H1 (cell line): Measurements from ENCODE around the gene GALNTL6. TPM values are rescaled to one million over a fixed set of nuclear protein-coding genes. Genes with fewer than 3 reads are reported as not detected.
"Not testable (repeated sequence)": the region's sequence is repeated elsewhere in the genome, so short reads cannot be mapped to it uniquely, and the experiment has no call there.

ENCODE experiments used
- CTCF ChIA-PET: fragments of 300-600 bp; sonication (Branson Sonifier 250); formaldehyde crosslinking; loops from one replicate; lab custom pipeline; 2021; ENCODE audit not compliant: partially characterized antibody; lab: Charles Lee
- POLR2A ChIA-PET: fragments of 300-600 bp; sonication (Branson Sonifier 250); formaldehyde crosslinking; loops from one replicate; lab custom pipeline; 2021; ENCODE audit warnings: inconsistent platforms; ENCODE audit not compliant: partially characterized antibody; lab: Charles Lee
- DNase-seq, 2 experiments: peaks; one replicate each; pipeline versions ENCODE4 v3.0.0 to v3.0.0-alpha.2; 2010 to 2022; ENCODE audit warnings: low spot score in 2 of 2, low read depth in 1 of 2, mixed read lengths in 1 of 2
- FAIRE-seq: peaks from 2 replicates; lab custom pipeline; 2011; peaks lifted over from hg19 to GRCh38; lab: Jason Lieb, UNC
- H2AFZ ChIP-seq: 2 replicates; pipeline ENCODE4 v1.8.1; 2012; ENCODE audit warnings: low read length, inconsistent platforms
- H2AK5ac ChIP-seq: 2 replicates; pipeline ENCODE4 v1.6.1; 2013; ENCODE audit warnings: low read depth, low read length
- H2BK120ac ChIP-seq: replicated peaks from 2 replicates; pipeline ENCODE3; 2013; ENCODE audit warnings: low read depth, low read length, inconsistent platforms
- H2BK12ac ChIP-seq: 2 replicates; pipeline ENCODE4 v1.6.1; 2013; ENCODE audit warnings: low read depth, low read length
- H2BK15ac ChIP-seq: 2 replicates; pipeline ENCODE4 v1.6.1; 2013; ENCODE audit warnings: low read length
- H2BK20ac ChIP-seq: 2 replicates; pipeline ENCODE4 v1.6.1; 2013; ENCODE audit warnings: low read length
- H2BK5ac ChIP-seq: 2 replicates; pipeline ENCODE4 v1.6.1; 2013; ENCODE audit warnings: low read depth, low read length
- H3K14ac ChIP-seq: 2 replicates; pipeline ENCODE4 v1.6.1; 2013; ENCODE audit warnings: inconsistent platforms; ENCODE audit not compliant: insufficient read length
- H3K18ac ChIP-seq: 2 replicates; pipeline ENCODE4 v1.6.1; 2013; ENCODE audit warnings: low read length; ENCODE audit errors: extremely low read depth
- H3K23ac ChIP-seq: 2 replicates; pipeline ENCODE4 v1.6.1; 2013; ENCODE audit warnings: inconsistent platforms; ENCODE audit not compliant: insufficient read length
- H3K23me2 ChIP-seq: 2 replicates; pipeline ENCODE4 v1.6.1; 2013; ENCODE audit warnings: low read depth, low read length
- H3K27ac ChIP-seq: 2 replicates; pipeline ENCODE4 v1.6.1; 2011; ENCODE audit warnings: low read depth, low read length, inconsistent platforms
- H3K27me3 ChIP-seq, 4 experiments: replicated peaks in 1 of 4; 1 replicate in 1 of 4; 2 replicates in 3 of 4; pipeline versions ENCODE4 v1.6.1 to v1.8.1; 2011 to 2013; ENCODE audit warnings: low read length in 3 of 4, mild to moderate bottlenecking in 3 of 4, inconsistent platforms in 2 of 4, mixed read lengths in 2 of 4, moderate library complexity in 1 of 4; ENCODE audit not compliant: control insufficient read depth in 3 of 4, insufficient read depth in 3 of 4; ENCODE audit errors: extremely low read depth in 1 of 4
- H3K36me3 ChIP-seq, 4 experiments: 2 replicates each; pipeline versions ENCODE4 v1.6.1 to v1.8.1; 2011 to 2013; ENCODE audit warnings: mild to moderate bottlenecking in 4 of 4, low read length in 3 of 4, moderate library complexity in 2 of 4, control low read depth in 1 of 4, inconsistent platforms in 1 of 4; ENCODE audit not compliant: insufficient read depth in 4 of 4, control insufficient read depth in 2 of 4
- H3K4ac ChIP-seq: replicated peaks from 2 replicates; pipeline ENCODE3; 2013; ENCODE audit warnings: low read length, low read depth, mixed read lengths, inconsistent platforms; ENCODE audit not compliant: insufficient read length
- H3K4me1 ChIP-seq, 4 experiments: replicated peaks in 1 of 4; 1 replicate in 1 of 4; 2 replicates in 3 of 4; pipeline versions ENCODE4 v1.6.1 to v1.8.1; 2011 to 2013; ENCODE audit warnings: low read length in 3 of 4, inconsistent platforms in 2 of 4, mixed read lengths in 1 of 4; ENCODE audit not compliant: insufficient read depth in 4 of 4, control insufficient read depth in 3 of 4
- H3K4me2 ChIP-seq, 2 experiments: 2 replicates each; pipeline versions ENCODE4 v1.6.1 to v1.8.1; 2011 to 2013; ENCODE audit warnings: low read depth in 2 of 2, low read length in 2 of 2, control low read depth in 1 of 2, inconsistent platforms in 1 of 2, mild to moderate bottlenecking in 1 of 2; ENCODE audit not compliant: insufficient read depth in 1 of 2
- H3K4me3 ChIP-seq, 4 experiments: fragments of 200-600, 300-600 bp in 1 of 4; sonication (generic), shearing (Covaris generic), sonication (Bioruptor Twin) in 1 of 4; 2 replicates each; pipeline versions ENCODE4 v1.5.1 to v1.8.1; 2011 to 2016; ENCODE audit warnings: low read length in 4 of 4, low read depth in 3 of 4, control low read depth in 2 of 4, inconsistent platforms in 2 of 4, mild to moderate bottlenecking in 2 of 4, mixed read lengths in 1 of 4, moderate library complexity in 1 of 4; ENCODE audit not compliant: insufficient read depth in 2 of 4; ENCODE audit errors: extremely low read depth in 1 of 4
- H3K56ac ChIP-seq: replicated peaks from 2 replicates; pipeline ENCODE3; 2013; ENCODE audit warnings: low read depth, mild to moderate bottlenecking, mixed read lengths, low read length, inconsistent platforms; ENCODE audit not compliant: insufficient read length
- H3K79me1 ChIP-seq: 2 replicates; pipeline ENCODE4 v1.6.1; 2013; ENCODE audit warnings: low read depth, low read length, control low read depth
- H3K79me2 ChIP-seq, 2 experiments: 2 replicates each; pipeline versions ENCODE4 v1.6.1 to v1.8.1; 2012 to 2013; ENCODE audit warnings: low read length in 2 of 2, mild to moderate bottlenecking in 2 of 2, inconsistent platforms in 1 of 2; ENCODE audit not compliant: insufficient read depth in 2 of 2, control insufficient read depth in 1 of 2
- H3K9ac ChIP-seq, 4 experiments: replicated peaks in 1 of 4; 1 replicate in 1 of 4; 2 replicates in 3 of 4; pipeline versions ENCODE4 v1.6.1 to v1.8.1; 2011 to 2013; ENCODE audit warnings: low read depth in 3 of 4, low read length in 3 of 4, control low read depth in 2 of 4, mild to moderate bottlenecking in 2 of 4, moderate library complexity in 2 of 4, inconsistent platforms in 1 of 4; ENCODE audit errors: extremely low read depth in 1 of 4
- H3K9me3 ChIP-seq, 2 experiments: 2 replicates each; pipeline versions ENCODE4 v1.6.1 to v1.8.1; 2012 to 2013; ENCODE audit warnings: mild to moderate bottlenecking in 2 of 2, moderate library complexity in 2 of 2, control low read depth in 1 of 2, inconsistent platforms in 1 of 2, low read depth in 1 of 2, low read length in 1 of 2, mixed read lengths in 1 of 2; ENCODE audit not compliant: insufficient read depth in 2 of 2
- H4K20me1 ChIP-seq, 2 experiments: replicated peaks in 1 of 2; 2 replicates each; pipeline versions ENCODE3 to v1.8.1; 2011 to 2013; ENCODE audit warnings: inconsistent platforms in 2 of 2, low read length in 2 of 2, mild to moderate bottlenecking in 1 of 2; ENCODE audit not compliant: insufficient read depth in 2 of 2, control insufficient read depth in 1 of 2
- H4K5ac ChIP-seq: 2 replicates; pipeline ENCODE4 v1.6.1; 2013; ENCODE audit warnings: low read length, low read depth, mixed read lengths, inconsistent platforms; ENCODE audit not compliant: insufficient read length
- H4K8ac ChIP-seq: 2 replicates; pipeline ENCODE4 v1.8.0; 2013; ENCODE audit warnings: mild to moderate bottlenecking, moderate library complexity, low read length, inconsistent platforms; ENCODE audit not compliant: insufficient read depth; ENCODE audit errors: extremely low read depth
- H4K91ac ChIP-seq: replicated peaks from 2 replicates; pipeline ENCODE3; 2013; ENCODE audit warnings: low read length, mixed read lengths, inconsistent platforms; ENCODE audit not compliant: insufficient read length
- WGBS, 2 experiments: shearing (Covaris generic) in 1 of 2; methylation state at CpG; one replicate each; pipeline versions ENCODE4 v1.1.6 to v1.1.7; 2013 to 2015; ENCODE audit warnings: low lambda C conversion rate in 2 of 2, mixed read lengths in 2 of 2, inconsistent platforms in 1 of 2, low coverage in 1 of 2, missing lambda C conversion rate in 1 of 2; ENCODE audit not compliant: insufficient replicate concordance in 2 of 2, insufficient coverage in 1 of 2, insufficient read length in 1 of 2; ENCODE audit errors: extremely low coverage in 1 of 2, missing lambda C conversion rate in 1 of 2; 5-methylcytosine and 5-hydroxymethylcytosine counted together
- polyA plus RNA-seq, 7 experiments: library from polyadenylated mRNA; depleted of rRNA in 3 of 7; stranded (reverse) in 5 of 7; unstranded in 2 of 7; fragments of >200 nt in 5 of 7; fragments of 200-250 nt in 2 of 7; gene quantifications; 1 replicate in 5 of 7; 2 replicates in 1 of 7; 4 replicates in 1 of 7; pipeline versions ENCODE4 v1.2.1 to v1.2.3, GENCODE V29; 2011 to 2013; ENCODE audit warnings: missing spikeins in 2 of 7, mixed read lengths in 2 of 7
- total RNA-seq: library from RNA; stranded (reverse); fragmentation: NEBNext Ultra II Directional; extraction: Animal tissue kit (Norgen Biotek cat#: 25700); gene quantifications from 2 replicates; pipeline ENCODE4 v1.2.1, GENCODE V29; 2021

Gene GALNTL6
- total and polyA plus RNA-seq, 2 of the 8 experiments (the other 6 are each of a cell fraction or from before 2014, with no cell fraction given), result 0.03 to 0.32 TPM

DNA sequence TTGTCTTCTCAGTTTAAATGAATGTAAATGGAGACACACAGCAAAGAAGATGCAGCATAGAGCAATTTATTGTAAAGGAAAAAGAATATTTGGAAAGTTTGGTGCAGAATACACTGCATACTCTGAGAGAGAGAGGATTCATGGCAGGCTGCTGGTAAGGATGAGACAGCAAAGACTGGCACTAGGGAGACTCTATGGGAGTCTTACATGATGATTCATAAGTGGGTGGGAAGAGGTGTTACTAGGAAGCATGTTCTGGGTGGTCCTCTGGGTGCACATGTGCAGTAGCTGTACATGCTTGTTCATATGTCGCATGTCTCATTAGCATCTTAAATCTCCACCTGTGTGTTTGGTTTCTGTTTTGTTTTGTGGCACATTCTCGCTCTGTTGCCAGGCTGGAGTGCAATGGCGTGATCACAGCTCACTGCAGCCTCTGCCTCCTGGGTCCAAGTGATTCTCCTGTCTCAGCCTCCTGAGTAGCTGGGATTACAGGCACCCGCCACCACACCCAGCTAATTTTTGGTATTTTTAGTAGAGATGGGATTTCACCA, 1164.4 kb downstream of the GALNTL6 start:
- FAIRE-seq, H4K8ac ChIP-seq, H4K91ac ChIP-seq, H2AK5ac ChIP-seq, H2BK15ac ChIP-seq, H3K27me3 ChIP-seq, H4K5ac ChIP-seq, H4K20me1 ChIP-seq, H3K79me1 ChIP-seq, H3K56ac ChIP-seq, H3K23ac ChIP-seq, H3K18ac ChIP-seq, H3K9me3 ChIP-seq, CTCF ChIA-PET, H2BK120ac ChIP-seq, H3K36me3 ChIP-seq, H3K9ac ChIP-seq, DNase-seq, POLR2A ChIA-PET, H3K4me1 ChIP-seq, H3K4me2 ChIP-seq, H2BK5ac ChIP-seq, H3K79me2 ChIP-seq, H3K4me3 ChIP-seq, H3K27ac ChIP-seq, H2AFZ ChIP-seq, H3K4ac ChIP-seq, H3K23me2 ChIP-seq, H2BK12ac ChIP-seq, H2BK20ac ChIP-seq, H3K14ac ChIP-seq: not testable (repeated sequence)
- 89% methylated on average over 4 of the region's 4 CpGs; no CpG with 5 or more reads in 1 of the 2 experiments for WGBS, 2 experiments
